ENCODE results near the gene SCN8A.

Gene SCN8A

GRCh38 chr12:51672334-51672733 is 81.3 kb downstream of the SCN8A start:
- no peak for DNase-seq (ENCODE audit: low spot score)

GRCh38 chr12:51675071-51675803 is 84.2 kb downstream of the SCN8A start:
- DNase-seq (ENCODE audit: low spot score): no peak

GRCh38 chr12:51676875-51677274 is 85.8 kb downstream of the SCN8A start:
- no peak for DNase-seq (ENCODE audit: low spot score)

GRCh38 chr12:51677284-51677968 is 86.4 kb downstream of the SCN8A start:
- DNase-seq (ENCODE audit: low spot score): no peak

- peak; percentile 64 for DNase-seq (ENCODE audit: low spot score)
These were observed 87.2 kb downstream of the SCN8A start for GRCh38 chr12:51678086-51678724.

GRCh38 chr12:51682981-51683380 is 91.9 kb downstream of the SCN8A start:
- no peak for DNase-seq (ENCODE audit: low spot score)

- peak; percentile 20 for DNase-seq (ENCODE audit: low spot score)
These were observed 92.8 kb downstream of the SCN8A start for GRCh38 chr12:51683763-51684357.

GRCh38 chr12:51686727-51687126 is 95.7 kb downstream of the SCN8A start:
- DNase-seq (ENCODE audit: low spot score): no peak

- no peak for DNase-seq (ENCODE audit: low spot score)
These were observed 96.1 kb downstream of the SCN8A start for GRCh38 chr12:51687177-51687576.

GRCh38 chr12:51687614-51688013 is 96.6 kb downstream of the SCN8A start:
- DNase-seq (ENCODE audit: low spot score): no peak

GRCh38 chr12:51689983-51690382 is 99.0 kb downstream of the SCN8A start:
- no peak for DNase-seq (ENCODE audit: low spot score)

GRCh38 chr12:51692016-51692415 is 101.0 kb downstream of the SCN8A start:
- no peak for DNase-seq (ENCODE audit: low spot score)

GRCh38 chr12:51693569-51693968 is 102.5 kb downstream of the SCN8A start:
- DNase-seq (ENCODE audit: low spot score): no peak

GRCh38 chr12:51694146-51694545 is 103.1 kb downstream of the SCN8A start:
- DNase-seq (ENCODE audit: low spot score): no peak

- no peak for DNase-seq (ENCODE audit: low spot score)
These were observed 104.4 kb downstream of the SCN8A start for GRCh38 chr12:51695241-51696010.

GRCh38 chr12:51699219-51699618 is 108.2 kb downstream of the SCN8A start:
- DNase-seq (ENCODE audit: low spot score): no peak

- DNase-seq (ENCODE audit: low spot score): no peak
These were observed 109.9 kb downstream of the SCN8A start for GRCh38 chr12:51700887-51701286.

GRCh38 chr12:51702587-51702986 is 111.6 kb downstream of the SCN8A start:
- DNase-seq (ENCODE audit: low spot score): no peak

- no peak for DNase-seq (ENCODE audit: low spot score)
These were observed 114.4 kb downstream of the SCN8A start for GRCh38 chr12:51705450-51705849.

GRCh38 chr12:51706206-51706605 is 115.2 kb downstream of the SCN8A start:
- no peak for DNase-seq (ENCODE audit: low spot score)

GRCh38 chr12:51714666-51715065 is 123.6 kb downstream of the SCN8A start:
- DNase-seq (ENCODE audit: low spot score): no peak

GRCh38 chr12:51717326-51717925 is 126.4 kb downstream of the SCN8A start:
- DNase-seq (ENCODE audit: low spot score): no peak

Measured in SW480 (cell line).